KMS-11 (cell line): ENCODE data around the gene CACNA2D1.

ENCODE experiments used
- H2AFZ ChIP-seq: fragments of 200-600 bp; sonication (generic); 2 replicates; pipeline ENCODE4 v1.6.1; 2016; ENCODE audit warnings: antibody characterized with exemption, mixed run types, low read depth
- H3K27ac ChIP-seq: fragments of 200-600 bp; sonication (generic); 2 replicates; pipeline ENCODE4 v1.6.1; 2016; ENCODE audit warnings: mild to moderate bottlenecking, mixed run types
- H3K27me3 ChIP-seq: fragments of 200-600 bp; sonication (generic); 2 replicates; pipeline ENCODE4 v1.6.1; 2017; ENCODE audit warnings: mild to moderate bottlenecking, low read depth, mixed run types, moderate library complexity; ENCODE audit not compliant: insufficient read depth
- H3K36me3 ChIP-seq: fragments of 200-600 bp; sonication (generic); 2 replicates; pipeline ENCODE4 v1.6.1; 2017; ENCODE audit warnings: mild to moderate bottlenecking, mixed run types; ENCODE audit not compliant: insufficient read depth
- H3K4me1 ChIP-seq: fragments of 200-600 bp; sonication (generic); 2 replicates; pipeline ENCODE4 v1.6.1; 2016; ENCODE audit warnings: mild to moderate bottlenecking, low read depth, mixed run types; ENCODE audit not compliant: poor library complexity, severe bottlenecking
- H3K4me2 ChIP-seq: fragments of 200-600 bp; sonication (generic); 2 replicates; pipeline ENCODE4 v1.7.0; 2016; ENCODE audit warnings: mild to moderate bottlenecking, mixed run types
- H3K4me3 ChIP-seq: fragments of 200-600 bp; sonication (generic); IDR thresholded peaks from 2 replicates; pipeline ENCODE4 v1.6.1; 2017; ENCODE audit warnings: low read depth, low read length, mixed read lengths; ENCODE audit not compliant: insufficient read depth
- H3K79me2 ChIP-seq: fragments of 200-600 bp; sonication (generic); 2 replicates; pipeline ENCODE4 v1.6.1; 2016; ENCODE audit warnings: low read depth, mixed run types; ENCODE audit not compliant: insufficient read depth
- H3K9ac ChIP-seq: fragments of 200-600 bp; sonication (generic); 2 replicates; pipeline ENCODE4 v1.6.1; 2016; ENCODE audit warnings: mild to moderate bottlenecking, mixed run types
- H4K20me1 ChIP-seq: fragments of 200-600 bp; sonication (generic); 2 replicates; pipeline ENCODE4 v1.6.1; 2016; ENCODE audit warnings: mild to moderate bottlenecking, mixed run types; ENCODE audit not compliant: insufficient read depth
- TF ChIP-seq, protein P1 (sequence below): fragments of 200-600 bp; sonication (generic); conservative IDR thresholded peaks from 2 replicates; pipeline ENCODE4 v1.6.1; 2017; ENCODE audit warnings: low read depth, mild to moderate bottlenecking, antibody characterized with exemption, low read length, moderate library complexity, mixed read lengths

Gene CACNA2D1

DNA sequence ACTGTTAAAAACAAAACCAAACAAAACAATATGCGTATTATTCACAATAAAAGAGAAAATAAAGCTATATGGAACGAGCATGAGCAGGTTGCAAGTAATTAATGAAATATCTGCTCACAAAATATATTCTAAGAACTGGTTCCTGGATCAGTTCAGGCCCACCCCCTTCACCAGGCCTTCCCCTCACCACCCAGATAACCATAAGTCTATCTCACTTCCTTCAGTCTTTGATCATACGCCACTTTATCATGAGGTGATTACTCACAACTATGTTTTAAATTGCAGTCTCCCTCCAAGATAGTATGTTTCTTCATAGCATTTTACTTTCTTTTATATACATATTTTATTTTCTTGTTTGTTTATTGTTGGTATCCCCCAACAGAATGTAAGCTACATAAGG lies 410.7 kb downstream of the CACNA2D1 start:
- Histone ChIP-seq H3K4me2 (no peak overlapping the region), H3K4me3 (no peak overlapping the region), H3K9ac (no peak overlapping the region), H4K20me1 (no peaks in the 10 kb centered on the region), H3K27me3 (no peaks in the 10 kb centered on the region), H3K79me2 (no peaks in the 10 kb centered on the region), H3K36me3 (no peaks in the 10 kb centered on the region), H3K4me1 (no peaks in the 10 kb centered on the region), H3K27ac (no peak overlapping the region), H2AFZ (no peak overlapping the region)
- TF ChIP-seq, protein P1, sequence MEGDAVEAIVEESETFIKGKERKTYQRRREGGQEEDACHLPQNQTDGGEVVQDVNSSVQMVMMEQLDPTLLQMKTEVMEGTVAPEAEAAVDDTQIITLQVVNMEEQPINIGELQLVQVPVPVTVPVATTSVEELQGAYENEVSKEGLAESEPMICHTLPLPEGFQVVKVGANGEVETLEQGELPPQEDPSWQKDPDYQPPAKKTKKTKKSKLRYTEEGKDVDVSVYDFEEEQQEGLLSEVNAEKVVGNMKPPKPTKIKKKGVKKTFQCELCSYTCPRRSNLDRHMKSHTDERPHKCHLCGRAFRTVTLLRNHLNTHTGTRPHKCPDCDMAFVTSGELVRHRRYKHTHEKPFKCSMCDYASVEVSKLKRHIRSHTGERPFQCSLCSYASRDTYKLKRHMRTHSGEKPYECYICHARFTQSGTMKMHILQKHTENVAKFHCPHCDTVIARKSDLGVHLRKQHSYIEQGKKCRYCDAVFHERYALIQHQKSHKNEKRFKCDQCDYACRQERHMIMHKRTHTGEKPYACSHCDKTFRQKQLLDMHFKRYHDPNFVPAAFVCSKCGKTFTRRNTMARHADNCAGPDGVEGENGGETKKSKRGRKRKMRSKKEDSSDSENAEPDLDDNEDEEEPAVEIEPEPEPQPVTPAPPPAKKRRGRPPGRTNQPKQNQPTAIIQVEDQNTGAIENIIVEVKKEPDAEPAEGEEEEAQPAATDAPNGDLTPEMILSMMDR, result no peak

DNA sequence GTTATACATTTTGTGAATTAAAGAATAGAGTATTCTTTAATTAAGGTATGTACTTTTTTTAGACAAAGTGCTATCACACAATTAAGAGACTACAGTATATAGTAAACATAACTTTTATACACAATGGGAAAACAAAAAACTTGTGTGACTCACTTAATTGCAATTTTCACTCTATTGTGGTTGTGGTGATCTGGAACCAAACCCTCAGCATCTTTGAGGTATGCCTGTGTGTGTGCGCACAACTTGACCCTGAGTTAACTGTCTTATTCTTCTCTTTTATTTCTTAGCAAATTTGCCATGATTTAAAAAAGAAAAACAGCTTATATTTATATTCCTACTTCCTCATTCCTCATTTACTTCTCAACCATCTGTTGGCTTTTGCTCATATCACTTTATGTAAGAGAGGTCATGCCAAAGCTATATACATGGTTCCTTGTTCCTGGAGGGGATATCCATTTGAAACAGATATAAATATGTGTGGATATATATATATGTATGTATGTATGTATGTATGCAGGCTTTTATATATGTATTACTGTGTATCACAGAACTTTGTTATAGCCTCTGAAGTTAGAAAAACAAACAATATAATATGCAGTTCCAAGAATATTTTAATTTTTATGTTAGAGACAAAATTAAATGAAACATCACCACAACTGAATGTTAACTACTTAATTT lies 414.2 kb downstream of the CACNA2D1 start:
- no peak overlapping the region for H3K4me2 ChIP-seq
- no peak overlapping the region for H3K9ac ChIP-seq
- no peak overlapping the region for H3K27ac ChIP-seq
- no peak overlapping the region for H2AFZ ChIP-seq
- no peaks in the 10 kb centered on the region for H4K20me1 ChIP-seq
- TF ChIP-seq, protein P1, result no peak
- H3K27me3 ChIP-seq, result no peaks in the 10 kb centered on the region
- H3K36me3 ChIP-seq, result no peaks in the 10 kb centered on the region
- no peak overlapping the region for H3K4me3 ChIP-seq
- H3K4me1 ChIP-seq, result peaks cover 5% of the 10 kb centered on the region
- H3K79me2 ChIP-seq, result no peaks in the 10 kb centered on the region

GRCh38 chr7:82028097-82028496 lies 415.5 kb downstream of the CACNA2D1 start:
- Histone ChIP-seq H3K4me3 (no peak overlapping the region), H3K9ac (no peak overlapping the region), H3K27ac (no peak overlapping the region), H3K36me3 (no peaks in the 10 kb centered on the region), H2AFZ (no peak overlapping the region), H3K4me1 (peaks cover 5% of the 10 kb centered on the region), H4K20me1 (no peaks in the 10 kb centered on the region), H3K4me2 (no peak overlapping the region), H3K79me2 (no peaks in the 10 kb centered on the region), H3K27me3 (no peaks in the 10 kb centered on the region)
- TF ChIP-seq, protein P1, result no peak

DNA sequence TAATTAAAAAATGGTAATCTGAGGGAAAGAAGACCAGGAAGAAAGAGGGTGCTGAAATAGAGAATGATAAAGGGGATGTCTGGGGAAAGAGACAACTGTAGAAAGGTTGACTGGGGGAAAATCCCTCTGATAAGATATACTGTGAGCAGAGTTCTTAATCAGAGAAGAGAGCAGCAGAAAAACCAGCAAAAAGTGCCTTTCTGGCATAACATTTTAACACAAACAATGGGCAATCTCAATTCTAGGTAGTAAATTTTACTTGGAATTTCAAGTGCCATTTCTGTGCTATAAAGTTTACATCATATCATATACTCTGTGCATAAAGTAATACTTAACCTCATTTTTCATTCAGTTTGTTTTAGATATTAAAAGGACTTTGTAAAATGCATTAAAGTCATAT lies 421.9 kb downstream of the CACNA2D1 start:
- Histone ChIP-seq H2AFZ (no peak overlapping the region), H3K4me1 (peaks cover 25% of the 10 kb centered on the region), H3K27me3 (no peaks in the 10 kb centered on the region), H3K4me3 (no peak overlapping the region), H3K9ac (no peak overlapping the region), H3K36me3 (no peaks in the 10 kb centered on the region), H4K20me1 (no peaks in the 10 kb centered on the region), H3K4me2 (no peak overlapping the region), H3K79me2 (no peaks in the 10 kb centered on the region), H3K27ac (no peak overlapping the region)
- TF ChIP-seq, protein P1, result no peak
